ENCODE measurements around the gene RNF150.

DNA sequence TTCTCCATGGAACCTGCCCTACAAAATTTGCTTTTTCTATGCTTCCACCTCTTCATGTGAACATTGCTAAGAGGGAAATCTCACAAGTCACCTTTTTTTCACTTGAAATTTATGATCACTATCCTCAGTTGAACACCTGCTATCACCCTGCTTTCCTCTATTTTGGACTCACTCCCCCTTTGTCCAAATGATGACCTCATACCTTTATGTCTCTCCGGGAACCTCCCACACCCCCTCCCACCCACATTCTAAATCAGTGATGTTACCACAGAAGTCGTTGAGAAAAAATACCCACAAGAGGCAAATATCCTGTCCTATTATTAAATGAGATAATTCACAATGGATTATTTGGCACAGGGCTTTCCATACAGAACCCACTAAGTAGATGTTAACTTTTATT, 156.5 kb downstream of the RNF150 start:
- no peak for TF ChIP-seq POLR2A (IDR thresholded peaks at IDR 0.05)
- TF ChIP-seq, protein P1, sequence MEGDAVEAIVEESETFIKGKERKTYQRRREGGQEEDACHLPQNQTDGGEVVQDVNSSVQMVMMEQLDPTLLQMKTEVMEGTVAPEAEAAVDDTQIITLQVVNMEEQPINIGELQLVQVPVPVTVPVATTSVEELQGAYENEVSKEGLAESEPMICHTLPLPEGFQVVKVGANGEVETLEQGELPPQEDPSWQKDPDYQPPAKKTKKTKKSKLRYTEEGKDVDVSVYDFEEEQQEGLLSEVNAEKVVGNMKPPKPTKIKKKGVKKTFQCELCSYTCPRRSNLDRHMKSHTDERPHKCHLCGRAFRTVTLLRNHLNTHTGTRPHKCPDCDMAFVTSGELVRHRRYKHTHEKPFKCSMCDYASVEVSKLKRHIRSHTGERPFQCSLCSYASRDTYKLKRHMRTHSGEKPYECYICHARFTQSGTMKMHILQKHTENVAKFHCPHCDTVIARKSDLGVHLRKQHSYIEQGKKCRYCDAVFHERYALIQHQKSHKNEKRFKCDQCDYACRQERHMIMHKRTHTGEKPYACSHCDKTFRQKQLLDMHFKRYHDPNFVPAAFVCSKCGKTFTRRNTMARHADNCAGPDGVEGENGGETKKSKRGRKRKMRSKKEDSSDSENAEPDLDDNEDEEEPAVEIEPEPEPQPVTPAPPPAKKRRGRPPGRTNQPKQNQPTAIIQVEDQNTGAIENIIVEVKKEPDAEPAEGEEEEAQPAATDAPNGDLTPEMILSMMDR (IDR thresholded peaks at IDR 0.05): no peak
